ENCODE measurements around the gene MICB. TPM values are rescaled to one million over a fixed set of nuclear protein-coding genes. Genes with fewer than 3 reads are reported as not detected.
A peak's percentile ranks its signal among the peaks of the same experiment; 100 is the strongest.
"Not testable (repeated sequence)": the region's sequence is repeated elsewhere in the genome, so short reads cannot be mapped to it uniquely, and the experiment has no call there.

The MICB gene
- polyA plus RNA-seq, 3 donors: 1.4 to 1.9 (median 1.4) TPM

DNA sequence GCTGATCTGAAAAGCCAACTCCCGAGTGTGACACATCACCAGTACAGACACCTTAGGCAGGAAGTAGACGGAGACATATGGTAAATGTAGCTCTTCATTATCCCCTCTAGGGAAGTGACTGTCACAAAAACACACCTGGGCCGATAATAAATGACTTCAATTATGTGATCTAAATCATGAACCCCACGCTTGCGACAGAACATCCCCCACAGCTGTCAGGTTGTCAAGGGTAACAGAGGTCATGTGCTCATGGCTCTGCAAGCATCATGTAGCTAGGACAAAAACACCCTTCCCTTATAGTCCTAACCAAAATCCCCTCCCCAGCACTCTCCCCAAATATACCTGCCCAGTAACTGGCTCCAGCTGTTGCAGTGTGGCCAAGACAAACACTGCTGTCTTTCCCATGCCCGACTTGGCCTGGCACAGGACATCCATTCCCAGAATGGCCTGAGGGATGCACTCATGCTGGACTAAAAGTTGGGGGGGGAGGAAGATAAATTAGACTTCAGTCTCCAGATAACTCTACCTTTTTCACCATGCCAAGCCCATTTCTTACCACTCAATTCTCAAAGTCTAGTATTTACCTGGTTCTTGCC, 41.0 kb downstream of the MICB start:
- DNase-seq: no peak

GRCh38 chr6:31540640-31541039, 42.7 kb downstream of the MICB start:
- DNase-seq: no peak

DNA sequence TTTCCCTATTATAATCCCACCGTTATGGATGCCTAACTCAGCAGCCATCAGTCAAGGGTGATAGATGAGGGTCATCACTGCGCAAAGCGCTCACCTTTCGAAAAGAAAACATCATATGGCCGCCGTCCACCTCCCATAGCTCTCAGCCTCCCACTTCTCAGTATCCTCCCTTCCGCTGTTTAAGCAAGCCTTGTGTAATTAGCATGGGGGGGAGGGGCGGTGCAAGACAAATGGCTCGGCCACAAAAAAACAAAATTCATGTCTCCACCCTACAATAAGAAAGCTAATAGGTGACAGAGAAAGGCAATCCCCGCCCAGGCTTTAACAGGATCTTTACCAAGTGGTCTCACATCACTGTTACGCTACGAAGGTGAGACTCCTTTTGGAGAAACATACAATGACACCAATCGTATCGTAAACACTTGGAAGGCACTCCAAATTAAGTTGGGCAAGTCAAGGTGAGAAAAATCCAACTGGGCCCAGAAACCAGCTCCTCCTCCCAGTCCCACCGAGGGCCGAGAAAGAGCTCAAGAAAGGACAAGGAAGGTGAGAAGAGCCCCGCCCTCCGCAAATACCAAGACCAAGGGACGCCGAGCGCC, 43.2 kb downstream of the MICB start:
- DNase-seq: peak; percentile 54

DNA sequence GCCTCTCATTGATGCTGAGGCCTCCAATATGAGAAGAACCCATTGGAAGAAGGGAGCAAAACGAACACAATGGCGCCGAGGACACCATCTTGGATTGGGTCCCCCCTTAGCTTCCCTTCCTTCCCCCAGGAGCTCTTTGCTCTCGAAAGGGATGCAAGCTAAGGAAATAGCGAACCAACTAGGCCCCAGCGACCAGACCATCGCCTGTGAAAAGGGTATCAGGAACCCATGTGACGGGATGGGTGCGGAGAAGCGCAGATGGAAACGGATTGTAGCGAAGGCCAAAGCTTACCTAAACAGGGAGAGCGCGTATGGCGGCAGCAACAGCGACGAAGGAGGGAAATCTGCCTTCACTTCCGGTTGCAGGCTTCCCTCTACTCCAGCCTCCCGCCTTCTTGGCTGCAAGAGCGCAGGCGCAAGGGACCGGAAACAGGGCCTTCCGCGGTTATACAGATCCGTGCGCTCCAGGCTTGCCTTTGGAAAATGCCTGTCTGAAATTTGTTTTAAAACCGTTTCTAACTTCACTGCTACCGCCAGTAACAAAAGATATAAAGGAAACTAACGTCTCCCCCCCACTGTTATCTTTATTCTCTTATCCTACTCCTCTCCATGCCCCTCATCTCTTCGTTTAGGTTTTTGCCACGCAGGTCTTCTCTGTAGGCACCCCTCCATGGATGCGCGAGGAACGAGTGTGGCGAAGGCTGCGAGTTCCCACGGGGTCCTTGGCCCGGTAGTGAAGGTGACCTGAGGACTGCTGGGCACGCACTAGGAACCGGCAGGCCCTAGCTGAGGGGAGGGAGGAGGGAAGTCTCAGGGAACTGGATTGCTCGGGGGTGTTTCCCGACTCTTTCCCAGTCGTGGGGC, 43.9 kb downstream of the MICB start, which contains the start of gene DDX39B:
Gene DDX39B, minus strand, starts transcription at position 346 of the 864 bp plus-strand sequence. CDS start 1,471 bp downstream, outside the sequence.
- DNase-seq: peak; percentile 97

DNA sequence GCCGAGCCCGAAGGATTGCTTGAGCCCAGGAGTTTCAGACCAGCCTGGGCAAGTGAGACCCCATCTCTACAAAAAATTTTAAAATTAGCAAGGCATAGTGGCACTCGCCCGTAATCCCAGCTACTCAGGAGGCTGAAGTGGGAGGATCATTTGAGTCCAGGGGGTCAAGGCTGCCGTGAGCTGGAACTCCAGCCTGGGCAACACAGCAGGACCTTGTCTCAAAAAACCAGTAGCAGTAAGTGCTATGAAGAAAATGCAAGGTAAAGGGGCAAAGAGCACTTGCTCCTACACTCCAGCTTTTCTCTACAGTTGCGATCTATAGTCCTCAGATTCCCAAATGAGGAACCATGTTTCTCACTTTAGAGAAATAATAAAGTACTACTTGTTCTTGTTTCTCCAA, 45.7 kb downstream of the MICB start:
- DNase-seq: no peak

DNA sequence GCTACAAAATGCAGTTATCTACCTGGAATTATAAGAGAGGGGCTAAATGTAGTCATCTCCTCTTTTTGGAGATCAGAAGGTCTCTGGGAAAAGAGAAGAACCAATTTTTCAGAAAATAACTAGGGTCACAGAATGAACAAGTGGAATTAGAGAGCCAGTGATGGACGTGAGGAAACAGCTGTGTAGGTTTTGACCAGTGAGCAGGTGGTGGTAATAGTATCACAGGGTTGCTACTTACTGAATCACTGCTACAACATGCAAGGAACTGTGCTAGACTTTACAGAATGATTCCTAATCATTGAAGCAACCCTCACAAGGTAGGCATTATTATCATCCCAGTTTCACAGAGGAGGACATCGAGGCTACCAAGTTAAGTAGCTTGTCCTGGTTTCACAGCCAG, 46.7 kb downstream of the MICB start:
- DNase-seq: no peak

GRCh38 chr6:31545291-31545690, 47.3 kb downstream of the MICB start:
- no peak for DNase-seq

GRCh38 chr6:31546339-31546957, 48.5 kb downstream of the MICB start, which contains the start of gene ATP6V1G2:
TSS of gene ATP6V1G2 (minus strand) at chr6:31546608. CDS start at chr6:31546559, 49 bp downstream.
- DNase-seq: peak; percentile 90

- peak; percentile 97 for DNase-seq
Observed at GRCh38 chr6:31546958-31547726, 49.2 kb downstream of the MICB start, which contains the start of gene NFKBIL1. TSS of gene NFKBIL1 (plus strand) at chr6:31547608. CDS start at chr6:31547695, 87 bp downstream.

DNA sequence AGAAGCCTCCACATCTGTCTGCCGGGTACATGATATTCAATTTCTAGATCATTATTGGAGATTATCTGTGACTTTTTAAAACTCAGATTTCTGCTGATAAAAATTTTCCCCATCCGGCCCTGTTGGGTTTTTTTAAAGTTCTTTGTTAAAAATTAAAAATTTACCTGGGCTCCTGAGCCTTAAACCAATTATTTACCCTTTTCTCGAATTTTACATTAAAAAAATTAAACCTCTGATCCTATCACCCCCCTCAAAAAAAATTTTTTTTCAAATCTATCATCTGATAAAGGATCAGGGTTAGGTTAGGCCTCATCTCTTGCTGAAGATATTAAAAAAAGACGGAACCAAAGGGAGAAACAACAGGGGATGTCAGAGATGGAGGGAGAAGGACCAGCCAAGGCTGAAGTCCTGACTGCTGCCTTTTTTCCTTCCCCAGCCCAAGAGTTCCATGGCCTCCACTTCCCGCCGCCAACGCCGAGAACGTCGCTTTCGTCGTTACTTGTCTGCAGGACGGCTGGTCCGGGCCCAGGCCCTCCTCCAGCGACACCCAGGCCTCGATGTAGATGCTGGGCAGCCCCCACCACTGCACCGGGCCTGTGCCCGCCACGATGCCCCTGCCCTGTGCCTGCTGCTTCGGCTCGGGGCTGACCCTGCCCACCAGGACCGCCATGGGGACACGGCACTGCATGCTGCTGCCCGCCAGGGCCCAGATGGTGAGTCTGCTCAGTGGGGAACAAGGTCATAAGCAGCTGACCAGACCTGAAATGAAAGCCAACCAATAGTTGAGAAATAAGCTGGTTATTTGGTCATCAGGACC, 50.0 kb downstream of the MICB start:
- no peak for DNase-seq

- no peak for DNase-seq
Observed at GRCh38 chr6:31548544-31548873, 50.6 kb downstream of the MICB start.

DNA sequence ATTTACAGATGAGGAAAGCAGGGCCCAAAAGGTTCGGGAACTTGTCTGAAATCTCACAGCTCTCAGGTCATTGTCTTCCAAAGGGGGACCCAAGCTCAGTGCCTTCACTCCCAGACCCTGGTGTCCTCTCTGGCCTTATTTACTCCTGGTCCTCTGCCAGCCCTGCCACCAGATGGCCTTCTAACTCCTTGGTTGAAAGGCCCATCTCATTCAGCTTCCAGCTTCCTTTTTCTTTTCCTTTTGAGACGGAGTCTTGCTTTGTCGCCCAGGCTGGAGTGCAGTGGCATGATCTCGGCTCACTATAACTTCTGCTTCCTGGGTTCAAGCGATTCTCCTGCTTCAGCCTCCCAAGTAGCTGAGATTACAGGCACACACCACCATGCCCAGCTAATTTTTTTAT, 53.4 kb downstream of the MICB start:
- DNase-seq: not testable (repeated sequence)

- DNase-seq: no peak
Observed at GRCh38 chr6:31556307-31556706, 58.4 kb downstream of the MICB start.

DNA sequence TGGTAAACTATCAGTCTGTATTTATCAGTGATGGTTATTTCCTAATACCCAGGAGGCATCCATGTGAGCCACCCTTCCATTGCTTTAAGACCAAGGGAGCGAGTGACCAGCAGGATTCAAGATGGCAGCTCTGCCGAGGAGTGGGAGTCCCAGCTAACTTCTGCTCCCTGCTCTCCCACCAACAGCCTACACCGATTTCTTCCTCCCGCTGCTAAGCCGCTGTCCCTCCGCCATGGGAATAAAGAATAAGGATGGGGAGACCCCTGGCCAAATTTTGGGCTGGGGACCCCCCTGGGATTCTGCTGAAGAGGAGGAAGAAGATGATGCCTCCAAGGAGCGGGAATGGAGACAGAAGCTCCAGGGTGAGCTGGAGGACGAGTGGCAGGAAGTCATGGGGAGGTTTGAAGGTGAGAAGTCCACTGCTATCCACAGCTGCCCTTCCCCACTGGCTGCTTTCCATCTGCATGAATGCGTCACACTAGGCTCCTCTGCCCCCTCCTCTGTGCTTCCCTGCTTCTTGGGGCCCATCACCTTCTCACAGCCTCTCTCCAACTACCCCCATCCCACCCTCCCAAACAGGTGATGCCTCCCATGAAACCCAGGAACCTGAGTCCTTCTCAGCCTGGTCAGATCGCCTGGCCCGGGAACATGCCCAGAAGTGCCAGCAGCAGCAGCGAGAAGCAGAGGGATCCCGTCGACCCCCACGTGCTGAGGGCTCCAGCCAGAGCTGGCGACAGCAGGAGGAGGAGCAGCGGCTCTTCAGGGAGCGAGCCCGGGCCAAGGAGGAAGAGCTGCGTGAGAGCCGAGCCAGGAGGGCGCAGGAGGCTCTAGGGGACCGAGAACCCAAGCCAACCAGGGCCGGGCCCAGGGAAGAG, 59.7 kb downstream of the MICB start:
- DNase-seq: no peak

GRCh38 chr6:31558318-31558625, 60.3 kb downstream of the MICB start:
- no peak for DNase-seq

DNA sequence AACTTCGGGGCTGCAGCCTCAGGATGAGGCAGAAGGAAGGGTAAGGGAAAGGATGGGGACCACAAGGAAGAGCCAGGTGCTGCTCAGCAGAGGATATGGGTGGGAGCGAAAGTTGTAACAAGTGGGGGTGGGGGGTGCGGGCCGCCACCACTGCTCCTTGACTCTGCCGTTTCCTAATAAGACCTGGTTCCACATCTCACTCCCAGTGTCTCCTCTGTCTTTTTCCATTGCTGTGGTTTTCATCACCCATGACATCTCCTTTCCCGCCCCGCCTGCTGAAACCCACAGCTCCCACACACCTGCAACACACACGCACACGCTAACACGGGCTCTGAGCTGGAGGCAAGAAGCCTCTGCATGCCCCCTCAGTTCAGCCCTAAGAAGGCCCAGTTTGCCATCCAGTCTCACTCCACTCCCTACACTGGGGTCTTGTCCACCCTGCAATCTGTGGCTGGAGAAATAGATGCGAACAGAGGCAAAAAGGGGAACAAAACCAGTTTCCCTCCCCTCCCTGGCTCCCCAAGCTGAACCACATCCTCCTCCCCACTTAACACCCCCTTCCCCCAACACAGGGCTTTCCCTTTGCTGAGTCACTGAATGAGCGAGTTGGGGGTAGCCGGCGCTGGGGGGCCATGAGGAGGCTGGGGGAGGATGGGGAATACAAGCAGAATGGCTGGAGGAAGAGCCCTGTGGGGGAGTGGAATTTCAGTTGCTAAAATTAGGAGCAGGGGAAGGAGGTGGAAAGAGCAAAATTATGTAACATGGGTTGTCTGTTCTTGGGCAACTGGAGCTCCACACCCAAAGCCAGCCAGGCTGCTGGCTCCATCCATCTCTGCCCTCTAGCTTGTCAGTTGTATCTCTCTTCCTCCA, 60.9 kb downstream of the MICB start:
- DNase-seq: no peak

DNA sequence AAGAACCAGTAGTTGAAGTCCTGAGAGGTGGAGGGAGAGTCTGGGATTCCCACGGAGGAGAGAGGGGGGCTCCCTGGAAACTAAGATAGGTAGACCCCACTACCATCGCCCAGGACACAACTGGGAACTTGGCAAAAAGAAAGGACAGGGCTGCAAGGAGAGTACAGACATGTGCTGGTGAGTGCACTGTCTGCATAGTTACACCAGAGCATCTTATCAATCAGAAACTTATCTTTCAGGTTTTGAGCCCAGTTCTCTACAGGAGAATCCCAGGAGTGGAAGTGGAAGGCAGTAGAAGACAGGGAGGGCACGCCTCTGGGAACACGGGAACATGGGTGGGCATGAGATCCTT, 61.6 kb downstream of the MICB start:
- no peak for DNase-seq

DNA sequence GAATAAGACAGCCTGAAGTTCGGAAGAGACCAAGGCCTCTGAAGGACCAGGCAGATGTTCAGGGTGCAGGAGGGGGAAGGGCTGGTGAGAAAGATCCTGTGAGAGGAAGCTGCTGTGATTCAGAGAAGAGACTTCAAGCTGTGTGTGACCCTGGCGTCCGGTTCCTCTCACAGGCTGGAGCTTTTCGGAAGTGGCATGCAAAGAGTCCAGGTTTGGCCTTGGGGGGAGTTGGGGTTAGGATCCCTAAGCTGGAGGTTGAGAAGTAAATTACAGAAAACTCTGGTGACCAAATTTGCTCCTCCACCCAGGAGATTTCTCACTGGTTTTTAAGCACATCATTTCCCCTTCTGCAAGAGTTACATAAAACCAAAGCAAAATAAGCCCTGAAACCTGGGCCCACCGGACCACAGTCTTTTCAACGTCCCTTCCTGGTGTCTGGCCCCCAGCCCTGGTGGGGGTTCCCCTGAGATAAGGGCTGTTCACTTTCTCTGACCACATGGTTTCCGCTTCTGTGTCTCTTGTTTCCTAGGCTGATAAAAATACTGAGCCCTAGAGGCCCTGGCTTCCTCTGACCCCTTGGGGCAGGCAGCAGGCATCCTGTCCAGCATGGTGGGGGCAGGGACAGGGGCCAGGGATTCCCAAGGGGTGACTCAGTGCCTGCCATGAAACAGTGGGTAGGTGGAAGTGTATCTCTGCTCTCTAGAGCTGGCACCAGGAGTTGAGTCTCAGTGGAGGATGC, 62.2 kb downstream of the MICB start:
- DNase-seq: no peak

Data from renal pelvis (tissue), 4 donors.